Nephron progenitor cell (in vitro differentiated cells): ENCODE results near the gene CAPN2.

Experiments
- DNase-seq: peaks from one replicate; pipeline ENCODE4 v3.0.0; 2021
- H3K27ac Mint-ChIP-seq: 2 replicates; pipeline ENCODE4 v1.8.0; 2021; ENCODE audit warnings: mild to moderate bottlenecking, moderate library complexity, mixed read lengths
- H3K27me3 Mint-ChIP-seq: 2 replicates; pipeline ENCODE4 v1.8.0; 2021; ENCODE audit warnings: mild to moderate bottlenecking, low read depth, mixed read lengths; ENCODE audit not compliant: poor library complexity
- H3K36me3 Mint-ChIP-seq: 2 replicates; pipeline ENCODE4 v1.8.0; 2021; ENCODE audit warnings: low read depth, mixed read lengths
- H3K4me1 Mint-ChIP-seq: 2 replicates; pipeline ENCODE4 v1.8.0; 2021; ENCODE audit warnings: mixed read lengths
- H3K4me3 Mint-ChIP-seq: 2 replicates; pipeline ENCODE4 v1.8.0; 2021; ENCODE audit warnings: mild to moderate bottlenecking, moderate library complexity, mixed read lengths
- H3K9me3 Mint-ChIP-seq: 2 replicates; pipeline ENCODE4 v1.8.0; 2021; ENCODE audit warnings: mild to moderate bottlenecking, moderate library complexity, mixed read lengths
- TF ChIP-seq, protein P1 (sequence below): fragments of 200-600 bp; sonication (generic); IDR thresholded peaks from 2 replicates; pipeline ENCODE4 v1.5.0; 2021; ENCODE audit warnings: antibody characterized with exemption

The CAPN2 gene

DNA sequence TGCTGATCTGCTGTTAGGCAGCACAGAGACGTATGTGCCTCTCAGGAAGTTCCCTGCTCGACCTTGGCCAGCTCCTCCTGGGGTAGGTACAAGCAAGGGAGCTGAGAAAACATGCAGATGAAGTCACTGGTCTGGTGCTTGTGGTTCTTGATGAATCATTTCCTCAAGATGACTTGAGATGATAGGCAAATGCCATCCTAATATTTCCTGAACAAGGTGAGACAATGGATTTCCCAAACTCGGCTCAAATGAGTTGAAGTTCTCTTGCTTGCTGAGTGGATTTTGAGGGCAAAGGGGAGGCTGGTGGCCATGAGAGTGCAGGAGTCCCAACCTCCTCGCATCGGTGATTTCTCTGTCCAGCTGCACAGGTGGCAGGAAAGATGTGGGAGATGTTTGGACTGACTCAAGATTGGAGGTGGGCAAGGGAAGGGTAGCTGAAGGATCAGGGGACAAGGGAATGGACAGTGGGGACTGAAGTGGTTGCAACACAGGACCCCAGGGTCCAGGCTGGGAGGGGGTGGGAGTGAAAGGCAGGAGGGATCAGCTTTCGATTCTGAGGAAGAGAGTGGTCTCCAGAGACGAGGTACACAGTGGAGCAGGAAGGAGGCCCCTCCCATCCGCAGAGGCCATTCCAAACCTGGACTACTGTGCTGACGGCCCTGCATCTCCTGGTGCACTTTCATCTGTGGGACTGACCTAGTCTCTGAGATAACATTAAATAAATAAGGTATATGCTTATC lies 63.9 kb downstream of the CAPN2 start:
- no peaks in the 10 kb centered on the region for H3K27me3 Mint-ChIP-seq
- peaks cover 89% of the 10 kb centered on the region for H3K36me3 Mint-ChIP-seq
- peak overlapping the region; percentile 66 for H3K27ac Mint-ChIP-seq
- TF ChIP-seq, protein P1, sequence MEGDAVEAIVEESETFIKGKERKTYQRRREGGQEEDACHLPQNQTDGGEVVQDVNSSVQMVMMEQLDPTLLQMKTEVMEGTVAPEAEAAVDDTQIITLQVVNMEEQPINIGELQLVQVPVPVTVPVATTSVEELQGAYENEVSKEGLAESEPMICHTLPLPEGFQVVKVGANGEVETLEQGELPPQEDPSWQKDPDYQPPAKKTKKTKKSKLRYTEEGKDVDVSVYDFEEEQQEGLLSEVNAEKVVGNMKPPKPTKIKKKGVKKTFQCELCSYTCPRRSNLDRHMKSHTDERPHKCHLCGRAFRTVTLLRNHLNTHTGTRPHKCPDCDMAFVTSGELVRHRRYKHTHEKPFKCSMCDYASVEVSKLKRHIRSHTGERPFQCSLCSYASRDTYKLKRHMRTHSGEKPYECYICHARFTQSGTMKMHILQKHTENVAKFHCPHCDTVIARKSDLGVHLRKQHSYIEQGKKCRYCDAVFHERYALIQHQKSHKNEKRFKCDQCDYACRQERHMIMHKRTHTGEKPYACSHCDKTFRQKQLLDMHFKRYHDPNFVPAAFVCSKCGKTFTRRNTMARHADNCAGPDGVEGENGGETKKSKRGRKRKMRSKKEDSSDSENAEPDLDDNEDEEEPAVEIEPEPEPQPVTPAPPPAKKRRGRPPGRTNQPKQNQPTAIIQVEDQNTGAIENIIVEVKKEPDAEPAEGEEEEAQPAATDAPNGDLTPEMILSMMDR = no peak
- peak; percentile 15 for DNase-seq
- H3K4me1 Mint-ChIP-seq = peaks cover 40% of the 10 kb centered on the region
- no peak overlapping the region for H3K4me3 Mint-ChIP-seq
- no peaks in the 10 kb centered on the region for H3K9me3 Mint-ChIP-seq

DNA sequence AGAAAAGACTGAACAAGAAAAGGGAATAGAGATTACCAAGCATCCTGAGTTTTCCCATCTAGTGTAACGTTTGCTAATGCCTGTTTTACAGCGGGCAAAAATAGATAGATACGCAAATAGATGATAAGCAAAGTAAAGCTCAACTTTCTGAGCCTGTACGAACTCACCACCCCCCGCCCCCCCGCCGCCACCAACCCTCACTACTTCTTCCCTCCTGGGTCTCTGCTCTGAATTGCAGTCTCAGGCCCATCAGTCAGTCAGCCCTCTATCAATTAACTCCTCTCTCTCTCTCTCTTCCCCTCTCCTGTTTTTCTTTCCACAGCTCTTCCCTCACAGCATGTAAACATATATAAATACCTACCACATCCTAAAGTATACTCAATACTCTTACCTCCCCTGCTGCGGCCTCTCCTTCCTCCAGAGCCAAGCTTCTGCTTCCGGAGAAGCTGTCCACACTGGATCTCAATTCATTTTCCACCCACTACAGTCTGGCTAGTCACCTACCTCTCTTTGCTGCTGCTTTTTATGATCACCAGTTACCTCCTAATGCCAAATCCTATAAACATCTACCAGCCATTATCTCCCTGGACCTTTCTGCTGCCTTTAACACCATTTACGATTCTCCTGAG lies 64.6 kb downstream of the CAPN2 start:
- no peaks in the 10 kb centered on the region for H3K27me3 Mint-ChIP-seq
- no peak overlapping the region for H3K4me3 Mint-ChIP-seq
- H3K27ac Mint-ChIP-seq = peak overlapping the region; percentile 66
- H3K9me3 Mint-ChIP-seq = no peaks in the 10 kb centered on the region
- H3K4me1 Mint-ChIP-seq = peaks cover 34% of the 10 kb centered on the region
- DNase-seq = no peak
- TF ChIP-seq, protein P1 = no peak
- H3K36me3 Mint-ChIP-seq = peaks cover 82% of the 10 kb centered on the region

DNA sequence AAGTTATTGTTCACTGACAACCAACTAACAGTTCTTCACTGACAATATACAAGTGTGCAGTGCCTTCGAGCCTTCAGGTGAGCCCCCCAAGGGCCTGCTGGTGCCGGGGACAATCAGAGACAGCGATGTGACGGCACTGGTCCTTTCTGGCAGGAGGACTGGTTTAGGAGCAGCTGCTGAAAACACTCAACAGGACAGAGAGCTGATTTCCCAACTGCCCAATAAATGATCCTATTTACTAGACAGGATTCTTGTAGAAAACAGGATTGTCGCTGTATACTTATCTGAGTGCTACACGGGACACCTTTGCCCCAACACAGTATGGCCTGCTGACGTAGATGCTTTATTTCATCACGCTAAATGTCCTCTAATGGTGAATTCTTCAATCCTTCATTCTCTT lies 68.0 kb downstream of the CAPN2 start:
- peaks cover 73% of the 10 kb centered on the region for H3K36me3 Mint-ChIP-seq
- no peaks in the 10 kb centered on the region for H3K27me3 Mint-ChIP-seq
- H3K27ac Mint-ChIP-seq = no peak overlapping the region
- H3K4me3 Mint-ChIP-seq = no peak overlapping the region
- H3K4me1 Mint-ChIP-seq = peaks cover 26% of the 10 kb centered on the region
- TF ChIP-seq, protein P1 = no peak
- no peak for DNase-seq
- no peaks in the 10 kb centered on the region for H3K9me3 Mint-ChIP-seq

DNA sequence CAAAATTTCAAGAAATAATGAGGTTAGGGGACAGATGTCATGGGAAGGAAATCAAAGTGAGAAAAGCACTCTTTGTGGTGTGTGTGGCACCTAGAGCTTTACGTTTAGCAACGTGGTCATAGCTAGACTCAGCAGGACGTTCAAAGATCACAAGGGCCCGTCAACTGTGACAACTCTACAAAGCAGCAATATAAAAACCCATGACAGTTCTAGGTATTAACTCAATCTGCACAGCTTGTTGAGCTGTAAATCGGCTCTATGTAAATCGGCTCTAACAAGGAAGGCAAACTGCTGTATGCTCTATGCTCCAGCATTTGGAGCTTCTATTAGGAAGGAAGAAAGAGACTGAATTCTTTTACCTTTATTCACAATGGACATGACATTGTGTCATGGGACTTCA lies 68.6 kb downstream of the CAPN2 start:
- Mint-ChIP-seq H3K27me3 (no peaks in the 10 kb centered on the region), H3K36me3 (peaks cover 73% of the 10 kb centered on the region), H3K9me3 (no peaks in the 10 kb centered on the region), H3K4me1 (peaks cover 30% of the 10 kb centered on the region), H3K27ac (no peak overlapping the region), H3K4me3 (no peak overlapping the region)
- DNase-seq = no peak
- TF ChIP-seq, protein P1 = no peak

DNA sequence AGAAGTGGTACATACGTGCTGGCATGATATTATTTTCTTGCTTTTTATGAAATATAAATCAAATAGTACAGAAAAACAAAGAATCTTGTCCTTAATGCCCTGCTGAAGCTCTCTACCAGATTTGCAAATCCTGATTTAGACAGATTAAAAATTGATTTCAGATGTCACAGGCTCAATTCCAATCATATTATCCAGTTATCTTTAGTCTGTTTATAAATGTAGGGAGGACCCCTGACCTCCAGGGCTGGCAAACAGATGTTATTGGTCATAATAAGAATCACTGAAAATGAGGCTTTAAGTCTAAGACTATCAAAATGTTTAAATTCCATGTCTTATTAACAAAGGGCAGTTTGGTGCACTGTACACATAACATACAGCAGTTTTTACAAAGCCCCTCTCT lies 71.3 kb downstream of the CAPN2 start:
- Mint-ChIP-seq H3K36me3 (peaks cover 78% of the 10 kb centered on the region), H3K27me3 (peaks cover 2% of the 10 kb centered on the region), H3K9me3 (no peaks in the 10 kb centered on the region), H3K27ac (no peak overlapping the region), H3K4me1 (peaks cover 13% of the 10 kb centered on the region), H3K4me3 (no peak overlapping the region)
- no peak for DNase-seq
- TF ChIP-seq, protein P1 = no peak

DNA sequence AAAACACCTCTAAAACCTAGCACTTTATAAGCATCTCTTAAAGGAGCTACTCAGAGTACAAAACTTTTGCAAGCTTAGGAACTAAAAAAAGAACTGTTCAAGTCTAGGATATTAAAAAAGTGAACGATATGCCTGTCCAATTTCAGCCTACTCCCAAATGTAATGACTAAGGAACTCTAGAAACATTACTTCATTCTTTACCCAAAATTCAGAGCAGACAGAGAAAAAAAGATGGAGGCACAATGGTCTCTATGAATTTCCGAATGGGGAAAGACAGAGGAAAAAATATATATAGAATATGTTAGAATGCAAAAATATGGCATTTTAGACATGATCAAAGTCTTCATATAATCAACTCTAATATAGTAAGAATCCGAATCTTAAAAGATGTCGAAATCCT lies 72.2 kb downstream of the CAPN2 start:
- Mint-ChIP-seq H3K4me3 (no peak overlapping the region), H3K36me3 (peaks cover 75% of the 10 kb centered on the region), H3K27ac (no peak overlapping the region), H3K4me1 (peaks cover 13% of the 10 kb centered on the region), H3K27me3 (peaks cover 2% of the 10 kb centered on the region), H3K9me3 (no peaks in the 10 kb centered on the region)
- DNase-seq = no peak
- TF ChIP-seq, protein P1 = no peak
